DOHH2 (cell line): ENCODE data around the gene SCO1.

Experiments used
- H3F3A ChIP-seq: fragments of 200-600 bp; sonication (generic), shearing (Covaris generic); 2 replicates; pipeline ENCODE4 v1.6.0; 2016; ENCODE audit warnings: antibody characterized with exemption, mild to moderate bottlenecking; ENCODE audit not compliant: control insufficient read depth, insufficient read depth
- H3K27ac ChIP-seq: fragments of 200-600 bp; sonication (generic); 2 replicates; pipeline ENCODE4 v1.5.1; 2014; ENCODE audit warnings: low read depth, mild to moderate bottlenecking, low read length, moderate library complexity
- H3K27me3 ChIP-seq: fragments of 200-600 bp; sonication (generic); 2 replicates; pipeline ENCODE4 v1.6.1; 2014; ENCODE audit warnings: mild to moderate bottlenecking, low read length, mixed read lengths; ENCODE audit not compliant: control insufficient read depth
- H3K36me3 ChIP-seq: fragments of 200-600 bp; sonication (generic); 2 replicates; pipeline ENCODE4 v1.6.1; 2014; ENCODE audit warnings: mild to moderate bottlenecking, low read length, moderate library complexity, mixed read lengths; ENCODE audit not compliant: control insufficient read depth
- H3K4me1 ChIP-seq: fragments of 200-600 bp; sonication (generic); 2 replicates; pipeline ENCODE4 v1.6.1; 2014; ENCODE audit warnings: mild to moderate bottlenecking, low read length, mixed read lengths; ENCODE audit not compliant: control insufficient read depth
- H3K4me2 ChIP-seq: fragments of 200-600 bp; sonication (generic); 2 replicates; pipeline ENCODE4 v1.6.0; 2014; ENCODE audit warnings: mild to moderate bottlenecking, low read length, moderate library complexity
- H3K4me3 ChIP-seq: fragments of 200-600 bp; sonication (generic); 2 replicates; pipeline ENCODE4 v1.5.1; 2014; ENCODE audit warnings: mild to moderate bottlenecking, low read length, mixed read lengths
- H3K79me2 ChIP-seq: fragments of 200-600 bp; sonication (generic); 2 replicates; pipeline ENCODE4 v1.6.1; 2014; ENCODE audit warnings: mild to moderate bottlenecking, low read length, mixed read lengths; ENCODE audit not compliant: control insufficient read depth
- H3K9me2 ChIP-seq: fragments of 200-600 bp; sonication (generic); replicated peaks from 2 replicates; pipeline ENCODE4 v1.6.1; 2014; ENCODE audit warnings: mild to moderate bottlenecking, low read length, mixed read lengths; ENCODE audit not compliant: control insufficient read depth
- H3K9me3 ChIP-seq: fragments of 200-600 bp; sonication (generic); 2 replicates; pipeline ENCODE4 v1.6.1; 2014; ENCODE audit warnings: antibody characterized with exemption, low read length, mixed read lengths; ENCODE audit not compliant: control insufficient read depth, insufficient read depth
- H4K20me1 ChIP-seq: fragments of 200-600 bp; sonication (generic); 2 replicates; pipeline ENCODE4 v1.6.0; 2014; ENCODE audit warnings: low read depth, mild to moderate bottlenecking, antibody characterized with exemption, low read length, moderate library complexity; ENCODE audit not compliant: control insufficient read depth, insufficient read depth
- CTCF ChIP-seq: fragments of 200-600 bp; sonication (generic); IDR thresholded peaks from one replicate; pipeline ENCODE4 v1.5.1; 2014; ENCODE audit warnings: antibody characterized with exemption, mild to moderate bottlenecking, low read depth, low read length; ENCODE audit not compliant: poor library complexity, severe bottlenecking
- EZH2phosphoT487 ChIP-seq: fragments of 200-600 bp; sonication (generic); IDR thresholded peaks from 2 replicates; pipeline ENCODE4 v1.6.1; 2017; ENCODE audit warnings: borderline replicate concordance, mild to moderate bottlenecking, antibody characterized with exemption, low read length, moderate library complexity, mixed read lengths

Gene SCO1

GRCh38 chr17:10633738-10634379 lies 63.5 kb downstream of the SCO1 start:
- Histone ChIP-seq H3K9me2 (no peaks in the 10 kb centered on the region), H3K9me3 (no peaks in the 10 kb centered on the region), H4K20me1 (no peaks in the 10 kb centered on the region), H3K4me1 (peaks cover 10% of the 10 kb centered on the region), H3K36me3 (no peaks in the 10 kb centered on the region), H3K27ac (no peak overlapping the region), H3K79me2 (no peaks in the 10 kb centered on the region), H3F3A (no peaks in the 10 kb centered on the region), H3K27me3 (no peaks in the 10 kb centered on the region), H3K4me3 (peak overlapping the region; percentile 26), H3K4me2 (peak overlapping the region; percentile 49)
- TF ChIP-seq EZH2phosphoT487: no peak

GRCh38 chr17:10631701-10632100 lies 65.6 kb downstream of the SCO1 start:
- Histone ChIP-seq H3F3A (no peaks in the 10 kb centered on the region), H3K36me3 (no peaks in the 10 kb centered on the region), H3K27me3 (no peaks in the 10 kb centered on the region), H3K79me2 (no peaks in the 10 kb centered on the region), H3K9me3 (no peaks in the 10 kb centered on the region), H3K27ac (no peak overlapping the region), H3K9me2 (no peaks in the 10 kb centered on the region), H3K4me3 (no peak overlapping the region), H4K20me1 (no peaks in the 10 kb centered on the region), H3K4me2 (no peak overlapping the region), H3K4me1 (peaks cover 10% of the 10 kb centered on the region)
- TF ChIP-seq CTCF (no peak), EZH2phosphoT487 (no peak)

- H3K36me3 ChIP-seq: no peaks in the 10 kb centered on the region
- no peaks in the 10 kb centered on the region for H3K27me3 ChIP-seq
- H3K4me2 ChIP-seq: no peak overlapping the region
- H3K9me2 ChIP-seq: no peaks in the 10 kb centered on the region
- no peaks in the 10 kb centered on the region for H4K20me1 ChIP-seq
- no peaks in the 10 kb centered on the region for H3K79me2 ChIP-seq
- H3K27ac ChIP-seq: no peak overlapping the region
- H3F3A ChIP-seq: no peaks in the 10 kb centered on the region
- no peak for TF ChIP-seq EZH2phosphoT487
- TF ChIP-seq CTCF: peak; percentile 91
- H3K4me3 ChIP-seq: no peak overlapping the region
- no peaks in the 10 kb centered on the region for H3K9me3 ChIP-seq
- peaks cover 10% of the 10 kb centered on the region for H3K4me1 ChIP-seq
These were observed 66.2 kb downstream of the SCO1 start for GRCh38 chr17:10631048-10631700.

GRCh38 chr17:10629706-10630105 lies 67.6 kb downstream of the SCO1 start:
- Histone ChIP-seq H3K79me2 (no peaks in the 10 kb centered on the region), H3K4me2 (no peak overlapping the region), H3F3A (no peaks in the 10 kb centered on the region), H3K9me2 (no peaks in the 10 kb centered on the region), H3K4me1 (peaks cover 10% of the 10 kb centered on the region), H3K27ac (no peak overlapping the region), H3K4me3 (no peak overlapping the region), H3K36me3 (no peaks in the 10 kb centered on the region), H3K9me3 (no peaks in the 10 kb centered on the region), H4K20me1 (no peaks in the 10 kb centered on the region), H3K27me3 (no peaks in the 10 kb centered on the region)
- TF ChIP-seq CTCF (no peak), EZH2phosphoT487 (no peak)
